H9 (cell line): ENCODE data around the gene DNAJC21. TPM values are rescaled to one million over a fixed set of nuclear protein-coding genes. Genes with fewer than 3 reads are reported as not detected.

Source experiments
- DNase-seq: peaks from one replicate; pipeline ENCODE4 v3.0.0-alpha.2; 2017
- H2AFZ ChIP-seq: one replicate; pipeline ENCODE4 v1.6.1; 2013; ENCODE audit warnings: mild to moderate bottlenecking, low read length, control low read depth, moderate library complexity
- H2AK5ac ChIP-seq: 2 replicates; pipeline ENCODE4 v1.6.1; 2013; ENCODE audit warnings: low read length, control low read depth, mixed read lengths; ENCODE audit not compliant: insufficient read length
- H2BK120ac ChIP-seq: one replicate; pipeline ENCODE4 v1.6.1; 2013; ENCODE audit warnings: low read depth, mild to moderate bottlenecking, low read length, control low read depth, inconsistent platforms; ENCODE audit not compliant: poor library complexity, severe bottlenecking
- H2BK12ac ChIP-seq: 2 replicates; pipeline ENCODE4 v1.6.1; 2013; ENCODE audit warnings: low read length, control low read depth, mixed read lengths, low read depth; ENCODE audit not compliant: insufficient read length
- H2BK15ac ChIP-seq: 2 replicates; pipeline ENCODE4 v1.6.1; 2013; ENCODE audit warnings: low read depth, low read length, control low read depth
- H2BK20ac ChIP-seq: one replicate; pipeline ENCODE4 v1.6.1; 2013; ENCODE audit warnings: low read depth, mild to moderate bottlenecking, low read length, control low read depth, inconsistent platforms; ENCODE audit not compliant: poor library complexity, severe bottlenecking
- H2BK5ac ChIP-seq: 2 replicates; pipeline ENCODE4 v1.6.1; 2013; ENCODE audit warnings: low read length, control low read depth, mixed read lengths; ENCODE audit not compliant: insufficient read length
- H3K14ac ChIP-seq: 2 replicates; pipeline ENCODE4 v1.6.1; 2013; ENCODE audit warnings: low read length, control low read depth; ENCODE audit not compliant: insufficient read depth
- H3K18ac ChIP-seq: 2 replicates; pipeline ENCODE4 v1.6.1; 2013; ENCODE audit warnings: low read depth, mild to moderate bottlenecking, mixed read lengths, low read length, control low read depth; ENCODE audit not compliant: insufficient read length
- H3K23ac ChIP-seq: 2 replicates; pipeline ENCODE4 v1.6.1; 2013; ENCODE audit warnings: low read length, control low read depth, mixed read lengths, low read depth; ENCODE audit not compliant: insufficient read length
- H3K23me2 ChIP-seq: 2 replicates; pipeline ENCODE4 v1.6.1; 2013; ENCODE audit warnings: low read depth, mild to moderate bottlenecking, mixed read lengths, low read length, control low read depth; ENCODE audit not compliant: insufficient read length, poor library complexity, severe bottlenecking
- H3K27ac ChIP-seq: 2 replicates; pipeline ENCODE4 v1.5.1; 2013; ENCODE audit warnings: low read length, control low read depth, mixed read lengths, low read depth; ENCODE audit not compliant: insufficient read length
- H3K27me3 ChIP-seq: 2 replicates; pipeline ENCODE4 v1.6.1; 2013; ENCODE audit warnings: low read length, control low read depth, inconsistent platforms; ENCODE audit not compliant: insufficient read depth
- H3K4ac ChIP-seq: 2 replicates; pipeline ENCODE4 v1.6.1; 2013; ENCODE audit warnings: low read depth, mild to moderate bottlenecking, control low read depth, inconsistent platforms, low read length, moderate library complexity
- H3K4me1 ChIP-seq: 2 replicates; pipeline ENCODE4 v1.6.1; 2013; ENCODE audit warnings: low read length, control low read depth, inconsistent platforms; ENCODE audit not compliant: insufficient read depth
- H3K4me2 ChIP-seq: 2 replicates; pipeline ENCODE4 v1.6.1; 2013; ENCODE audit warnings: low read length, control low read depth, mixed read lengths; ENCODE audit not compliant: insufficient read length, insufficient read depth
- H3K56ac ChIP-seq: 2 replicates; pipeline ENCODE4 v1.6.1; 2013; ENCODE audit warnings: low read depth, mild to moderate bottlenecking, mixed read lengths, low read length, control low read depth; ENCODE audit not compliant: insufficient read length
- H3K79me1 ChIP-seq: 2 replicates; pipeline ENCODE4 v1.6.1; 2013; ENCODE audit warnings: low read depth, mild to moderate bottlenecking, moderate library complexity, low read length, control low read depth, inconsistent platforms; ENCODE audit not compliant: insufficient read depth, poor library complexity, severe bottlenecking
- H3K79me2 ChIP-seq: 2 replicates; pipeline ENCODE4 v1.6.1; 2013; ENCODE audit warnings: low read length, control low read depth, inconsistent platforms; ENCODE audit not compliant: insufficient read depth
- H3K9ac ChIP-seq: 2 replicates; pipeline ENCODE4 v1.6.1; 2013; ENCODE audit warnings: low read length, control low read depth, mixed read lengths; ENCODE audit not compliant: insufficient read length; ENCODE audit errors: extremely low read depth
- H3K9me3 ChIP-seq: one replicate; pipeline ENCODE4 v1.6.1; 2013; ENCODE audit warnings: low read depth, low read length, inconsistent platforms; ENCODE audit not compliant: control insufficient read depth
- H3T11ph ChIP-seq: one replicate; pipeline ENCODE4 v1.6.1; 2013; ENCODE audit warnings: mild to moderate bottlenecking, low read length, control low read depth, inconsistent platforms
- H4K20me1 ChIP-seq: one replicate; pipeline ENCODE4 v1.6.1; 2013; ENCODE audit not compliant: control insufficient read depth, insufficient read length, insufficient read depth
- H4K5ac ChIP-seq: 2 replicates; pipeline ENCODE4 v1.6.1; 2013; ENCODE audit warnings: low read depth, mild to moderate bottlenecking, mixed read lengths, low read length, control low read depth; ENCODE audit not compliant: insufficient read length
- H4K8ac ChIP-seq: replicated peaks from 2 replicates; pipeline ENCODE4 v1.6.1; 2013; ENCODE audit warnings: low read length, control low read depth, mixed read lengths, low read depth; ENCODE audit not compliant: insufficient read length
- H4K91ac ChIP-seq: 2 replicates; pipeline ENCODE4 v1.6.1; 2013; ENCODE audit warnings: low read depth, mild to moderate bottlenecking, moderate library complexity, mixed read lengths, low read length, control low read depth; ENCODE audit not compliant: insufficient read length
- H3K27ac Mint-ChIP-seq, 3 experiments: 2 replicates in 2 of 3; 3 replicates in 1 of 3; pipeline ENCODE4 v1.8.0; 2020 to 2021; ENCODE audit warnings: mixed read lengths in 3 of 3, mild to moderate bottlenecking in 1 of 3, moderate library complexity in 1 of 3
- H3K27me3 Mint-ChIP-seq: 2 replicates; pipeline ENCODE4 v1.8.0; 2021; ENCODE audit warnings: low read depth, mild to moderate bottlenecking, moderate library complexity, mixed read lengths
- H3K36me3 Mint-ChIP-seq, 3 experiments: 2 replicates in 2 of 3; 3 replicates in 1 of 3; pipeline ENCODE4 v1.8.0; 2020 to 2021; ENCODE audit warnings: low read depth in 3 of 3, mixed read lengths in 3 of 3; ENCODE audit not compliant: insufficient read depth in 1 of 3
- H3K4me1 Mint-ChIP-seq, 2 experiments: 2 replicates each; pipeline ENCODE4 v1.8.0; 2020; ENCODE audit warnings: mixed read lengths in 2 of 2
- H3K4me3 Mint-ChIP-seq, 2 experiments: 2 replicates in 1 of 2; 3 replicates in 1 of 2; pipeline ENCODE4 v1.8.0; 2020 to 2021; ENCODE audit warnings: mild to moderate bottlenecking in 2 of 2, mixed read lengths in 2 of 2, moderate library complexity in 1 of 2
- H3K9me3 Mint-ChIP-seq, 2 experiments: 2 replicates in 1 of 2; 3 replicates in 1 of 2; pipeline ENCODE4 v1.8.0; 2020; ENCODE audit warnings: mild to moderate bottlenecking in 2 of 2, mixed read lengths in 2 of 2, moderate library complexity in 1 of 2
- CTCF ChIP-seq: fragments of 200-600 bp; sonication (generic); conservative IDR thresholded peaks from 3 replicates; pipeline ENCODE4 v1.8.0; 2021; ENCODE audit warnings: antibody characterized with exemption, mild to moderate bottlenecking
- WGBS: extraction: QIAGEN DNeasy Blood & Tissue Kit; methylation state at CpG from one replicate; pipeline ENCODE4 v1.1.7; 2013; ENCODE audit warnings: missing lambda C conversion rate, low lambda C conversion rate, mixed read lengths; ENCODE audit not compliant: insufficient read length; ENCODE audit errors: extremely low coverage; 5-methylcytosine and 5-hydroxymethylcytosine counted together
- total RNA-seq: library from RNA; stranded (reverse); gene quantifications from 2 replicates; pipeline ENCODE4 v1.2.1, GENCODE V29; 2021

DNAJC21 gene
- total RNA-seq, 1 experiment from 2014 or later = 50.4 TPM

GRCh38 chr5:34978681-34979080 lies 49.3 kb downstream of the DNAJC21 start:
- Histone ChIP-seq H2AK5ac (no peak overlapping the region), H3K18ac (no peak overlapping the region), H2BK12ac (no peak overlapping the region), H4K5ac (no peak overlapping the region), H4K91ac (no peak overlapping the region), H3K9me3 (no peaks in the 10 kb centered on the region), H3K23ac (no peak overlapping the region), H3K9ac (no peak overlapping the region), H3K4ac (no peak overlapping the region), H2BK20ac (no peak overlapping the region), H2AFZ (no peak overlapping the region), H3K23me2 (no peaks in the 10 kb centered on the region), H2BK15ac (no peak overlapping the region), H2BK120ac (no peak overlapping the region), H2BK5ac (no peak overlapping the region), H3K79me2 (no peaks in the 10 kb centered on the region), H3K4me1 (no peaks in the 10 kb centered on the region), H4K20me1 (no peaks in the 10 kb centered on the region), H3K4me2 (no peak overlapping the region), H3K27me3 (no peaks in the 10 kb centered on the region), H3T11ph (no peak overlapping the region), H3K27ac (no peak overlapping the region), H3K56ac (no peak overlapping the region), H3K79me1 (no peaks in the 10 kb centered on the region), H4K8ac (no peak overlapping the region), H3K14ac (no peak overlapping the region)
- no peak for DNase-seq
- Mint-ChIP-seq H3K36me3 (peaks cover 0 to 11% (median 0%) of the 10 kb centered on the region in 3 experiments; a peak in 1 of 7 replicates), H3K27me3 (peaks cover 2% of the 10 kb centered on the region; the same call in 1 of the 2 replicates), H3K27ac (no peak overlapping the region; a peak in 1 of 7 replicates), H3K4me1 (peaks cover 10 to 23% of the 10 kb centered on the region in 2 experiments), H3K4me3 (no peak overlapping the region), H3K9me3 (peaks cover 3 to 11% of the 10 kb centered on the region in 2 experiments; a peak in 2 of 5 replicates)
- TF ChIP-seq CTCF = no peak
- WGBS = no CpG with 5 or more reads among the region's 4 CpGs
